Uterus (tissue), 4 donors: ENCODE measurements around the gene TPCN1. TPM values are rescaled to one million over a fixed set of nuclear protein-coding genes. Genes with fewer than 3 reads are reported as not detected.

Experiments
- DNase-seq, 2 donors: peaks; one replicate each; pipeline ENCODE4 v3.0.0-alpha.2; 2019 to 2020
- H3K27ac ChIP-seq, 2 donors: fragments of 200-600 bp; sonication (generic); 1 replicate in 1 of 2; 2 replicates in 1 of 2; pipeline ENCODE4 v1.5.1; 2016 to 2018
- H3K27me3 ChIP-seq, 2 donors: fragments of 200-600 bp; sonication (generic); one replicate each; pipeline ENCODE4 v1.5.1; 2018 to 2019; ENCODE audit warnings: control low read depth in 1 of 2
- H3K36me3 ChIP-seq, 2 donors: fragments of 200-600 bp; sonication (generic); one replicate each; pipeline ENCODE4 v1.5.1; 2019; ENCODE audit warnings: control low read depth in 1 of 2
- H3K4me1 ChIP-seq, 2 donors: fragments of 200-600 bp; sonication (generic); one replicate each; pipeline ENCODE4 v1.5.1; 2018 to 2019; ENCODE audit warnings: control low read depth in 1 of 2
- H3K4me3 ChIP-seq, 2 donors: fragments of 200-600 bp; sonication (generic); 1 replicate in 1 of 2; 2 replicates in 1 of 2; pipeline ENCODE4 v1.5.1; 2018 to 2019; ENCODE audit warnings: mild to moderate bottlenecking in 1 of 2
- H3K9me3 ChIP-seq, 2 donors: fragments of 200-600 bp; sonication (generic); one replicate each; pipeline ENCODE4 v1.5.1; 2019; ENCODE audit warnings: control low read depth in 1 of 2
- CTCF ChIP-seq, 4 experiments: fragments of 200-600 bp in 2 of 4; fragments of 450-650 bp in 2 of 4; sonication (generic) in 2 of 4; IDR thresholded peaks; one replicate each; pipeline ENCODE4 v1.5.1; 2016 to 2019; ENCODE audit warnings: antibody characterized with exemption in 4 of 4, mild to moderate bottlenecking in 2 of 4, moderate library complexity in 1 of 4
- POLR2A ChIP-seq, 2 donors: fragments of 450-650 bp; IDR thresholded peaks; one replicate each; pipeline ENCODE4 v1.6.1; 2016; ENCODE audit warnings: antibody characterized with exemption in 2 of 2, mild to moderate bottlenecking in 1 of 2, moderate library complexity in 1 of 2
- intact Hi-C: fragments of 100-400 bp; cut with DNase I; formaldehyde crosslinking; loops from one replicate; pipeline ENCODE4 v1.15.1; 2023; ENCODE audit warnings: low total_unique reads
- total RNA-seq, 4 donors: library from RNA; depleted of rRNA in 3 of 4; stranded (reverse); fragments of >200 nt in 3 of 4; gene quantifications; one replicate each; pipeline versions ENCODE4 v1.1.0 to v1.2.4, GENCODE V29; 2014 to 2023
- donor health status: DM: yes; HTN: yes; CAD: no.

TPCN1 gene
- total RNA-seq, 4 donors from 2014 or later = 21.4 to 79.8 (median 52.9) TPM

- Histone ChIP-seq H3K36me3 (no peaks in the 10 kb centered on the region), H3K4me1 (no peaks in the 10 kb centered on the region), H3K27me3 (no peaks in the 10 kb centered on the region), H3K4me3 (no peak overlapping the region), H3K9me3 (no peaks in the 10 kb centered on the region), H3K27ac (no peak overlapping the region)
- intact Hi-C loops = no loop called here
- no peak for TF ChIP-seq CTCF (IDR thresholded peaks at IDR 0.05)
- TF ChIP-seq POLR2A (IDR thresholded peaks at IDR 0.05) = no peak
- DNase-seq = no peak
Observed at GRCh38 chr12:113329791-113330417, 108.6 kb downstream of the TPCN1 start.

GRCh38 chr12:113330505-113330904, 109.2 kb downstream of the TPCN1 start:
- H3K27me3 ChIP-seq = no peaks in the 10 kb centered on the region
- no peak for DNase-seq
- H3K4me1 ChIP-seq = no peaks in the 10 kb centered on the region
- TF ChIP-seq CTCF (IDR thresholded peaks at IDR 0.05) (no peak), POLR2A (IDR thresholded peaks at IDR 0.05) (no peak)
- H3K36me3 ChIP-seq = no peaks in the 10 kb centered on the region
- H3K27ac ChIP-seq = no peak overlapping the region
- no peaks in the 10 kb centered on the region for H3K9me3 ChIP-seq
- no peak overlapping the region for H3K4me3 ChIP-seq
- intact Hi-C loops = no loop called here

- Histone ChIP-seq H3K9me3 (no peaks in the 10 kb centered on the region), H3K4me3 (peak overlapping the region in 1 of 2 donors; percentile 82), H3K4me1 (no peaks in the 10 kb centered on the region), H3K36me3 (no peaks in the 10 kb centered on the region), H3K27me3 (no peaks in the 10 kb centered on the region), H3K27ac (peak overlapping the region in 1 of 2 donors; percentile 15)
- DNase-seq = no peak
- no peak for TF ChIP-seq CTCF (IDR thresholded peaks at IDR 0.05)
- TF ChIP-seq POLR2A (IDR thresholded peaks at IDR 0.05) = no peak
- intact Hi-C loops = no loop called here
Observed at GRCh38 chr12:113332688-113333417, 111.6 kb downstream of the TPCN1 start.

GRCh38 chr12:113333418-113333750, 112.1 kb downstream of the TPCN1 start:
- Histone ChIP-seq H3K9me3 (no peaks in the 10 kb centered on the region), H3K4me1 (no peaks in the 10 kb centered on the region), H3K4me3 (peak overlapping the region in 1 of 2 donors; percentile 82), H3K36me3 (no peaks in the 10 kb centered on the region), H3K27me3 (no peaks in the 10 kb centered on the region), H3K27ac (peak overlapping the region in 1 of 2 donors; percentile 15)
- DNase-seq = no peak
- no peak for TF ChIP-seq POLR2A (IDR thresholded peaks at IDR 0.05)
- TF ChIP-seq CTCF (IDR thresholded peaks at IDR 0.05) = no peak
- intact Hi-C loops = no loop called here
